Lung (tissue), 12 donors: Measurements from ENCODE around the gene CASKIN2. TPM values are rescaled to one million over a fixed set of nuclear protein-coding genes. Genes with fewer than 3 reads are reported as not detected.

Source experiments
- ATAC-seq: fragments of 200-7000 bp; cut with Tn5 transposase; one replicate; pipeline ENCODE4 v1.9.1; 2020; ENCODE audit warnings: moderate number of reproducible peaks; ENCODE audit not compliant: insufficient read depth, low FRiP score
- DNase-seq, 3 donors: peaks; one replicate each; pipeline ENCODE4 v3.0.0-alpha.2; 2013 to 2017
- H3K27ac ChIP-seq, 2 donors: one replicate each; pipeline ENCODE4 v1.5.1; 2013; ENCODE audit warnings: mild to moderate bottlenecking in 2 of 2, moderate library complexity in 2 of 2, control low read depth in 1 of 2, inconsistent platforms in 1 of 2, low read depth in 1 of 2, low read length in 1 of 2
- H3K27me3 ChIP-seq, 3 donors: one replicate each; pipeline ENCODE4 v1.5.1; 2013; ENCODE audit warnings: low read length in 2 of 3; ENCODE audit not compliant: control insufficient read depth in 3 of 3, insufficient read depth in 3 of 3
- H3K36me3 ChIP-seq, 4 donors: one replicate each; pipeline ENCODE4 v1.5.1; 2013; ENCODE audit warnings: low read length in 4 of 4, mild to moderate bottlenecking in 1 of 4, moderate library complexity in 1 of 4; ENCODE audit not compliant: control insufficient read depth in 4 of 4, insufficient read depth in 4 of 4
- H3K4me1 ChIP-seq, 5 donors: one replicate each; pipeline ENCODE4 v1.5.1; 2013; ENCODE audit warnings: low read length in 5 of 5, mild to moderate bottlenecking in 2 of 5, moderate library complexity in 1 of 5; ENCODE audit not compliant: control insufficient read depth in 5 of 5, insufficient read depth in 5 of 5
- H3K4me3 ChIP-seq: one replicate; pipeline ENCODE4 v1.5.1; 2013; ENCODE audit warnings: mild to moderate bottlenecking, control low read depth, moderate library complexity
- H3K9ac ChIP-seq, 2 donors: one replicate each; pipeline ENCODE4 v1.5.1; 2013; ENCODE audit warnings: low read length in 2 of 2, control low read depth in 1 of 2; ENCODE audit not compliant: insufficient read depth in 1 of 2
- H3K9me3 ChIP-seq, 4 donors: one replicate each; pipeline ENCODE4 v1.5.1; 2013; ENCODE audit warnings: low read length in 3 of 4, mild to moderate bottlenecking in 1 of 4, moderate library complexity in 1 of 4; ENCODE audit not compliant: control insufficient read depth in 4 of 4, insufficient read depth in 3 of 4
- CTCF ChIP-seq: IDR thresholded peaks from 2 replicates; pipeline ENCODE4 v1.5.1; 2012; ENCODE audit warnings: mild to moderate bottlenecking; ENCODE audit errors: control extremely low read depth, extremely low read depth
- WGBS, 2 donors: extraction: QIAGEN DNeasy Blood & Tissue Kit; methylation state at CpG; one replicate each; pipeline ENCODE4 v1.1.7; 2013; 5-methylcytosine and 5-hydroxymethylcytosine counted together
- polyA plus RNA-seq, 2 donors: library from polyadenylated mRNA; stranded (reverse); fragments of 200-250 nt; gene quantifications; one replicate each; pipeline ENCODE4 v1.2.1, GENCODE V29; 2013
- total RNA-seq, 2 donors: library from RNA; depleted of rRNA in 1 of 2; stranded (reverse); fragments of >200 nt in 1 of 2; gene quantifications; one replicate each; pipeline ENCODE4 v1.2.1, GENCODE V29; 2014 to 2021
- donor health status: control.
- donor health status: control.
- donor health status: Bipolar disorder and iron deficiency.
- donor health status: healthy.
- donor health status: DM: yes; HTN: yes; CAD: no.

The CASKIN2 gene
- total and polyA plus RNA-seq, 4 donors: 22.3 to 81.5 (median 35.1) TPM

GRCh38 chr17:75504347-75505151 is 10.8 kb downstream of the CASKIN2 start:
- peaks cover 0 to 13% (median 8%) of the 10 kb centered on the region in 5 donors for H3K4me1 ChIP-seq
- no peaks in the 10 kb centered on the region for H3K27me3 ChIP-seq
- ATAC-seq (no peak), DNase-seq (no peak)
- 79% methylated on average over 32 of the region's 32 CpGs for WGBS, 2 donors
- H3K36me3 ChIP-seq: peaks cover 0 to 74% (median 16%) of the 10 kb centered on the region in 4 donors
- H3K9me3 ChIP-seq: no peaks in the 10 kb centered on the region
- no peak overlapping the region for H3K4me3 ChIP-seq
- TF ChIP-seq CTCF: peak; percentile 38
- H3K27ac ChIP-seq: peak overlapping the region in 1 of 2 donors; percentile 2
- no peak overlapping the region for H3K9ac ChIP-seq

GRCh38 chr17:75503976-75504346 is 11.4 kb downstream of the CASKIN2 start:
- no peak for DNase-seq
- no peak for TF ChIP-seq CTCF
- H3K36me3 ChIP-seq: peaks cover 0 to 80% (median 17%) of the 10 kb centered on the region in 4 donors
- H3K9ac ChIP-seq: no peak overlapping the region
- H3K4me3 ChIP-seq: no peak overlapping the region
- H3K4me1 ChIP-seq: peaks cover 0 to 8% (median 4%) of the 10 kb centered on the region in 5 donors
- H3K27me3 ChIP-seq: no peaks in the 10 kb centered on the region
- no peak overlapping the region for H3K27ac ChIP-seq
- no peak for ATAC-seq
- 72 to 83% methylated on average over 13 of the region's 13 CpGs for WGBS, 2 donors
- no peaks in the 10 kb centered on the region for H3K9me3 ChIP-seq

- H3K36me3 ChIP-seq: peaks cover 0 to 83% (median 18%) of the 10 kb centered on the region in 4 donors
- DNase-seq (no peak), ATAC-seq (no peak)
- no peak overlapping the region for H3K27ac ChIP-seq
- H3K9me3 ChIP-seq: no peaks in the 10 kb centered on the region
- no peak for TF ChIP-seq CTCF
- 88 to 89% methylated on average over 23 of the region's 23 CpGs for WGBS, 2 donors
- peaks cover 0 to 5% (median 4%) of the 10 kb centered on the region in 5 donors for H3K4me1 ChIP-seq
- no peak overlapping the region for H3K4me3 ChIP-seq
- no peak overlapping the region for H3K9ac ChIP-seq
- H3K27me3 ChIP-seq: no peaks in the 10 kb centered on the region
Observed at GRCh38 chr17:75503337-75503950, 11.9 kb downstream of the CASKIN2 start.
